Esophagus squamous epithelium (tissue), 5 donors: ENCODE results near the gene HEXA. TPM values are rescaled to one million over a fixed set of nuclear protein-coding genes. Genes with fewer than 3 reads are reported as not detected.
"Not testable (repeated sequence)": the region's sequence is repeated elsewhere in the genome, so short reads cannot be mapped to it uniquely, and the experiment has no call there.

Experiments
- DNase-seq: peaks from one replicate; lab custom pipeline; 2025; lab: John Stamatoyannopoulos, UW
- H3K27ac ChIP-seq, 4 donors: fragments of 200-600 bp; sonication (generic); one replicate each; pipeline ENCODE4 v1.5.1; 2016 to 2019; ENCODE audit warnings: mild to moderate bottlenecking in 1 of 4
- H3K27me3 ChIP-seq, 4 donors: fragments of 200-600 bp; sonication (generic); 1 replicate in 3 of 4; 2 replicates in 1 of 4; pipeline versions ENCODE4 v1.5.1 to v1.6.0; 2017 to 2021; ENCODE audit warnings: antibody characterized with exemption in 1 of 4
- H3K36me3 ChIP-seq, 3 donors: fragments of 200-600 bp; sonication (generic); one replicate each; pipeline ENCODE4 v1.5.1; 2016 to 2019
- H3K4me1 ChIP-seq, 3 donors: fragments of 200-600 bp; sonication (generic); one replicate each; pipeline ENCODE4 v1.5.1; 2017 to 2019
- H3K4me3 ChIP-seq, 4 donors: fragments of 200-600 bp; sonication (generic); 1 replicate in 3 of 4; 2 replicates in 1 of 4; pipeline ENCODE4 v1.5.1; 2016 to 2019; ENCODE audit warnings: mild to moderate bottlenecking in 2 of 4, moderate library complexity in 1 of 4
- H3K9me3 ChIP-seq, 3 donors: fragments of 200-600 bp; sonication (generic); one replicate each; pipeline ENCODE4 v1.5.1; 2016 to 2019
- POLR2A ChIP-seq, 4 donors: fragments of 450-650 bp; IDR thresholded peaks; one replicate each; pipeline ENCODE4 v1.6.1; 2017; ENCODE audit warnings: antibody characterized with exemption in 4 of 4, mild to moderate bottlenecking in 4 of 4, moderate library complexity in 3 of 4
- WGBS, 2 donors: methylation state at CpG; one replicate each; pipeline ENCODE4 v1.1.5; 2018; 5-methylcytosine and 5-hydroxymethylcytosine counted together
- intact Hi-C: fragments of 100-400 bp; cut with DNase I; formaldehyde crosslinking; loops from one replicate; pipeline ENCODE4 v1.15.0; 2022
- total RNA-seq, 4 donors: library from RNA; depleted of rRNA; stranded (reverse); fragments of >200 nt; gene quantifications; one replicate each; pipeline ENCODE4 v1.1.0, GENCODE V29; 2016
- TF ChIP-seq, protein P1 (sequence below), 6 experiments: fragments of 450-650 bp in 4 of 6; fragments of 200-600 bp in 2 of 6; sonication (generic) in 2 of 6; IDR thresholded peaks; one replicate each; pipeline ENCODE4 v1.5.1; 2016 to 2019; ENCODE audit warnings: antibody characterized with exemption in 6 of 6, mild to moderate bottlenecking in 4 of 6, moderate library complexity in 4 of 6
- donor health status: DM: yes; HTN: yes; CAD: no.

Gene HEXA
- total RNA-seq, 4 donors from 2014 or later, result 12.8 to 51.1 (median 28.4) TPM

- H3K4me1 ChIP-seq, result no peaks in the 10 kb centered on the region
- no peak for TF ChIP-seq POLR2A (IDR thresholded peaks at IDR 0.05)
- TF ChIP-seq, protein P1, sequence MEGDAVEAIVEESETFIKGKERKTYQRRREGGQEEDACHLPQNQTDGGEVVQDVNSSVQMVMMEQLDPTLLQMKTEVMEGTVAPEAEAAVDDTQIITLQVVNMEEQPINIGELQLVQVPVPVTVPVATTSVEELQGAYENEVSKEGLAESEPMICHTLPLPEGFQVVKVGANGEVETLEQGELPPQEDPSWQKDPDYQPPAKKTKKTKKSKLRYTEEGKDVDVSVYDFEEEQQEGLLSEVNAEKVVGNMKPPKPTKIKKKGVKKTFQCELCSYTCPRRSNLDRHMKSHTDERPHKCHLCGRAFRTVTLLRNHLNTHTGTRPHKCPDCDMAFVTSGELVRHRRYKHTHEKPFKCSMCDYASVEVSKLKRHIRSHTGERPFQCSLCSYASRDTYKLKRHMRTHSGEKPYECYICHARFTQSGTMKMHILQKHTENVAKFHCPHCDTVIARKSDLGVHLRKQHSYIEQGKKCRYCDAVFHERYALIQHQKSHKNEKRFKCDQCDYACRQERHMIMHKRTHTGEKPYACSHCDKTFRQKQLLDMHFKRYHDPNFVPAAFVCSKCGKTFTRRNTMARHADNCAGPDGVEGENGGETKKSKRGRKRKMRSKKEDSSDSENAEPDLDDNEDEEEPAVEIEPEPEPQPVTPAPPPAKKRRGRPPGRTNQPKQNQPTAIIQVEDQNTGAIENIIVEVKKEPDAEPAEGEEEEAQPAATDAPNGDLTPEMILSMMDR (IDR thresholded peaks at IDR 0.05), result no peak
- DNase-seq, result no peak
- no peak overlapping the region for H3K27ac ChIP-seq
- H3K9me3 ChIP-seq, result no peaks in the 10 kb centered on the region
- H3K36me3 ChIP-seq, result no peaks in the 10 kb centered on the region
- peaks cover 0 to 9% (median 0%) of the 10 kb centered on the region in 4 donors for H3K27me3 ChIP-seq
- intact Hi-C loops, result no loop called here
- H3K4me3 ChIP-seq, result no peak overlapping the region
- 61 to 63% methylated on average over 2 of the region's 2 CpGs for WGBS, 2 donors
These were observed 39.5 kb upstream of the HEXA start for GRCh38 chr15:72415304-72415703.

GRCh38 chr15:72413337-72413736 is 37.5 kb upstream of the HEXA start:
- H3K9me3 ChIP-seq, H3K4me1 ChIP-seq, H3K4me3 ChIP-seq, H3K36me3 ChIP-seq, H3K27ac ChIP-seq, DNase-seq, intact Hi-C loops: not testable (repeated sequence)
- H3K27me3 ChIP-seq, result peaks cover 0 to 25% (median 0%) of the 10 kb centered on the region in 4 donors
- WGBS, 2 donors, result 70 to 86% methylated on average over 1 of the region's 3 CpGs

DNA sequence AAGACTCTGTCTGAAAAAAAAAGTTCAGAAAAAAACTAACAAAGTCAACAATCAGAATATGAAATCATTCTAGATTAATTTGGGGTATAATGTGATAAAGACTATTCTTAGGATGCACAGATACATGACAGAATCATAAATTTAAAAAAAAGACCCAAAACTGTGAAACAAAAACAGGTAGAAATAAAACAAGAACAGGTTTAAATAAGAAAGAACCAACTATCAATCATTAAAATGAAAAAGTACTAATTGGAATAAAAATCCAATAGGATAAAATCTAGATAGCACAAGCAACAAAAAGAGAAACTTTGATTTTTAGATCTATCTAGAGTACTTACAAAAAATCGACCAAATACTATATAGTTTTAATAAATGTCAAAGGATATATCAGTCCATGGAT is 35.7 kb upstream of the HEXA start:
- Histone ChIP-seq H3K4me3 (no peak overlapping the region), H3K27ac (no peak overlapping the region), H3K4me1 (no peaks in the 10 kb centered on the region), H3K27me3 (peaks cover 0 to 40% (median 0%) of the 10 kb centered on the region in 4 donors), H3K9me3 (no peaks in the 10 kb centered on the region), H3K36me3 (no peaks in the 10 kb centered on the region)
- TF ChIP-seq, protein P1 (IDR thresholded peaks at IDR 0.05), result no peak
- TF ChIP-seq POLR2A (IDR thresholded peaks at IDR 0.05), result no peak
- DNase-seq, result no peak
- intact Hi-C loops, result no loop called here
- 6 to 31% methylated on average over 1 of the region's 1 CpG for WGBS, 2 donors

- Histone ChIP-seq H3K27me3 (peaks cover 0 to 44% (median 0%) of the 10 kb centered on the region in 4 donors), H3K4me1 (no peaks in the 10 kb centered on the region), H3K27ac (no peak overlapping the region), H3K4me3 (no peak overlapping the region), H3K36me3 (no peaks in the 10 kb centered on the region), H3K9me3 (no peaks in the 10 kb centered on the region)
- TF ChIP-seq, protein P1 (IDR thresholded peaks at IDR 0.05), result no peak
- TF ChIP-seq POLR2A (IDR thresholded peaks at IDR 0.05), result no peak
- WGBS, 2 donors, result 85 to 87% methylated on average over 5 of the region's 5 CpGs
- intact Hi-C loops, result no loop called here
- no peak for DNase-seq
These were observed 35.3 kb upstream of the HEXA start for GRCh38 chr15:72411111-72411510.

DNA sequence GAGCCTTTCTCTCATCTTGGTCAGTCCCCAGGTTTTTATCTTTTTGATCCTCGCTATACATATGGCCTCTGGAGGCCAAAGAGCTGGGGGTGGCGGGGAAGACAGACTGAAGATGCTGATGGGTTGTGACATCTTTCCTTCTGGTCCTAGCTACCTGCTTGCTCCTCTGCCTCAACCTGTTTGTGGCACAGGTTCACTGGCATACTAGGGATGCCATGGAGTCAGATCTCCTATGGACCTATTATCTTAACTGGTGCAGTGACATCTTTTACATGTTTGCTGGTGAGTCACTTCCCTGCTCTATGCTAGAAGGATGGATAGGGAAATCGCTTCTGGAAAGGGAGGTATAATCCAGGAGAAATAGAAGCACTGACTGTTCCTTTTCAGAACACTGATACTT is 31.1 kb upstream of the HEXA start:
- H3K4me3 ChIP-seq, result no peak overlapping the region
- no peaks in the 10 kb centered on the region for H3K9me3 ChIP-seq
- H3K27ac ChIP-seq, result no peak overlapping the region
- DNase-seq, result no peak
- TF ChIP-seq, protein P1 (IDR thresholded peaks at IDR 0.05), result no peak
- no peak for TF ChIP-seq POLR2A (IDR thresholded peaks at IDR 0.05)
- intact Hi-C loops, result no loop called here
- WGBS, 2 donors, result 81 to 86% methylated on average over 1 to 3 of the region's 3 CpGs
- H3K27me3 ChIP-seq, result peaks cover 0 to 78% (median 0%) of the 10 kb centered on the region in 4 donors
- H3K4me1 ChIP-seq, result no peaks in the 10 kb centered on the region
- no peaks in the 10 kb centered on the region for H3K36me3 ChIP-seq

GRCh38 chr15:72404841-72405240 is 29.0 kb upstream of the HEXA start:
- H3K9me3 ChIP-seq, result no peaks in the 10 kb centered on the region
- intact Hi-C loops, result no loop called here
- H3K4me3 ChIP-seq, result no peak overlapping the region
- no peak for TF ChIP-seq POLR2A (IDR thresholded peaks at IDR 0.05)
- TF ChIP-seq, protein P1 (IDR thresholded peaks at IDR 0.05), result no peak
- H3K36me3 ChIP-seq, result no peaks in the 10 kb centered on the region
- peaks cover 0 to 67% (median 0%) of the 10 kb centered on the region in 4 donors for H3K27me3 ChIP-seq
- DNase-seq, result no peak
- no peaks in the 10 kb centered on the region for H3K4me1 ChIP-seq
- no peak overlapping the region for H3K27ac ChIP-seq
